ENCODE data around the gene LHX2. TPM values are rescaled to one million over a fixed set of nuclear protein-coding genes. Genes with fewer than 3 reads are reported as not detected.

Gene LHX2
- polyA plus RNA-seq, 3 donors = 0.12 TPM; not detected in 2

DNA sequence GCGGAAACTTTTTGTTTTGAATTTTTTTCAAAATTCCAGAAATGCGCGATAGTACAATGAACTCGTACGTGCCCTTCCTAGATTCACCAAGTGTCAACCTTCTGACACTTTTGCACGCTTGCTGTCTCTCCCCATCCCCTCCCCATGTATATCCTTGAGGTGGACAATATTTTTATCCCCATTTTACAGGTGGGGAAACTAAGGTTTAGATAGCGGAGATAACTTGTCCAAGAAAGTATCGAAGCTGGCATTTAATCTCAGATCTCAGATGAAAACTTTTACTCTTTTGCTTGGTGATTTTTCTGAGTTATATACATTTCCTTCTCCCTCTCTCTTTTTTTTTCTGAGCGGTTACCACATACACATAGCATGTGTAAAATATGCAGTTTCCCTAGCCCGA lies 34.6 kb downstream of the LHX2 start:
- H3K27me3 Mint-ChIP-seq (ENCODE audit: low read depth in 3 of 3) = peaks cover 71 to 90% (median 74%) of the 10 kb centered on the region in 3 donors
- no peak overlapping the region for H3K27ac Mint-ChIP-seq
- Histone ChIP-seq H3K79me2 (ENCODE audit: insufficient read depth, low read length) (no peaks in the 10 kb centered on the region), H3K27me3 (ENCODE audit: control insufficient read depth in 2 of 2, insufficient read depth in 2 of 2, low read length in 2 of 2) (peaks cover 35 to 72% of the 10 kb centered on the region in 2 donors), H4K20me1 (ENCODE audit: insufficient read depth, low read length) (no peaks in the 10 kb centered on the region), H3K9ac (ENCODE audit: insufficient read depth, low read length, poor library complexity, severe bottlenecking) (no peak overlapping the region), H3K4me3 (replicated peaks in 1 of 3; ENCODE audit: low read depth in 2 of 3, low read length in 3 of 3) (no peak overlapping the region), H3K36me3 (replicated peaks in 1 of 2; ENCODE audit: control insufficient read depth in 1 of 2, insufficient read depth in 2 of 2, low read length in 2 of 2) (no peaks in the 10 kb centered on the region), H3K4me2 (replicated peaks; ENCODE audit: extremely low read depth, low read length, poor library complexity, severe bottlenecking) (no peak overlapping the region), H3K4me1 (ENCODE audit: control insufficient read depth in 1 of 2, insufficient read depth in 2 of 2, low read length in 2 of 2) (peaks cover 2 to 12% of the 10 kb centered on the region in 2 donors), H2AFZ (ENCODE audit: insufficient read depth, low read depth, low read length, poor library complexity, severe bottlenecking) (no peak overlapping the region), H3K27ac (ENCODE audit: low read depth in 1 of 2, low read length in 2 of 2) (no peak overlapping the region), H3K9me3 (replicated peaks in 1 of 2; ENCODE audit: control insufficient read depth in 1 of 2, insufficient read depth in 1 of 2, low read length in 2 of 2) (peaks cover 0 to 6% of the 10 kb centered on the region in 2 donors)
- H3K36me3 Mint-ChIP-seq = peaks cover 0 to 4% of the 10 kb centered on the region in 2 donors
- H3K4me3 Mint-ChIP-seq = peak overlapping the region in 1 of 2 donors; percentile 74
- no peak for DNase-seq
- TF ChIP-seq, protein P1, sequence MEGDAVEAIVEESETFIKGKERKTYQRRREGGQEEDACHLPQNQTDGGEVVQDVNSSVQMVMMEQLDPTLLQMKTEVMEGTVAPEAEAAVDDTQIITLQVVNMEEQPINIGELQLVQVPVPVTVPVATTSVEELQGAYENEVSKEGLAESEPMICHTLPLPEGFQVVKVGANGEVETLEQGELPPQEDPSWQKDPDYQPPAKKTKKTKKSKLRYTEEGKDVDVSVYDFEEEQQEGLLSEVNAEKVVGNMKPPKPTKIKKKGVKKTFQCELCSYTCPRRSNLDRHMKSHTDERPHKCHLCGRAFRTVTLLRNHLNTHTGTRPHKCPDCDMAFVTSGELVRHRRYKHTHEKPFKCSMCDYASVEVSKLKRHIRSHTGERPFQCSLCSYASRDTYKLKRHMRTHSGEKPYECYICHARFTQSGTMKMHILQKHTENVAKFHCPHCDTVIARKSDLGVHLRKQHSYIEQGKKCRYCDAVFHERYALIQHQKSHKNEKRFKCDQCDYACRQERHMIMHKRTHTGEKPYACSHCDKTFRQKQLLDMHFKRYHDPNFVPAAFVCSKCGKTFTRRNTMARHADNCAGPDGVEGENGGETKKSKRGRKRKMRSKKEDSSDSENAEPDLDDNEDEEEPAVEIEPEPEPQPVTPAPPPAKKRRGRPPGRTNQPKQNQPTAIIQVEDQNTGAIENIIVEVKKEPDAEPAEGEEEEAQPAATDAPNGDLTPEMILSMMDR (IDR thresholded peaks at IDR 0.05) = no peak
- WGBS (ENCODE audit: insufficient coverage) = no CpG with 5 or more reads among the region's 10 CpGs
- peaks cover 10% of the 10 kb centered on the region for H3K4me1 Mint-ChIP-seq
- intact Hi-C loops (cut with micrococcal nuclease) = no loop called here
- H3K9me3 Mint-ChIP-seq = peaks cover 0 to 7% (median 3%) of the 10 kb centered on the region in 7 donors

- Histone ChIP-seq H3K27me3 (ENCODE audit: control insufficient read depth in 2 of 2, insufficient read depth in 2 of 2, low read length in 2 of 2) (peaks cover 35 to 62% of the 10 kb centered on the region in 2 donors), H3K4me3 (replicated peaks in 1 of 3; ENCODE audit: low read depth in 2 of 3, low read length in 3 of 3) (no peak overlapping the region), H4K20me1 (ENCODE audit: insufficient read depth, low read length) (no peaks in the 10 kb centered on the region), H3K36me3 (replicated peaks in 1 of 2; ENCODE audit: control insufficient read depth in 1 of 2, insufficient read depth in 2 of 2, low read length in 2 of 2) (no peaks in the 10 kb centered on the region), H3K4me2 (replicated peaks; ENCODE audit: extremely low read depth, low read length, poor library complexity, severe bottlenecking) (no peak overlapping the region), H3K4me1 (ENCODE audit: control insufficient read depth in 1 of 2, insufficient read depth in 2 of 2, low read length in 2 of 2) (peaks cover 0 to 9% of the 10 kb centered on the region in 2 donors), H3K9ac (ENCODE audit: insufficient read depth, low read length, poor library complexity, severe bottlenecking) (no peak overlapping the region), H3K9me3 (replicated peaks in 1 of 2; ENCODE audit: control insufficient read depth in 1 of 2, insufficient read depth in 1 of 2, low read length in 2 of 2) (peaks cover 0 to 6% of the 10 kb centered on the region in 2 donors), H2AFZ (ENCODE audit: insufficient read depth, low read depth, low read length, poor library complexity, severe bottlenecking) (no peak overlapping the region), H3K27ac (ENCODE audit: low read depth in 1 of 2, low read length in 2 of 2) (no peak overlapping the region), H3K79me2 (ENCODE audit: insufficient read depth, low read length) (no peaks in the 10 kb centered on the region)
- Mint-ChIP-seq H3K4me3 (peak overlapping the region in 1 of 2 donors; percentile 73), H3K4me1 (peaks cover 5% of the 10 kb centered on the region), H3K36me3 (peaks cover 0 to 4% of the 10 kb centered on the region in 2 donors), H3K27ac (no peak overlapping the region), H3K9me3 (peaks cover 0 to 7% (median 3%) of the 10 kb centered on the region in 7 donors), H3K27me3 (ENCODE audit: low read depth in 3 of 3) (peaks cover 68 to 83% (median 73%) of the 10 kb centered on the region in 3 donors)
- no peak for DNase-seq
- intact Hi-C loops (cut with micrococcal nuclease) = no loop called here
- no CpG with 5 or more reads among the region's 8 CpGs for WGBS (ENCODE audit: insufficient coverage)
- TF ChIP-seq, protein P1 (IDR thresholded peaks at IDR 0.05) = no peak
Measured at GRCh38 chr9:124047251-124047672, 35.7 kb downstream of the LHX2 start.

Measured in CD14-positive monocyte (primary cell).